ENCODE data around the gene WDR90.

- TF ChIP-seq, protein P1, sequence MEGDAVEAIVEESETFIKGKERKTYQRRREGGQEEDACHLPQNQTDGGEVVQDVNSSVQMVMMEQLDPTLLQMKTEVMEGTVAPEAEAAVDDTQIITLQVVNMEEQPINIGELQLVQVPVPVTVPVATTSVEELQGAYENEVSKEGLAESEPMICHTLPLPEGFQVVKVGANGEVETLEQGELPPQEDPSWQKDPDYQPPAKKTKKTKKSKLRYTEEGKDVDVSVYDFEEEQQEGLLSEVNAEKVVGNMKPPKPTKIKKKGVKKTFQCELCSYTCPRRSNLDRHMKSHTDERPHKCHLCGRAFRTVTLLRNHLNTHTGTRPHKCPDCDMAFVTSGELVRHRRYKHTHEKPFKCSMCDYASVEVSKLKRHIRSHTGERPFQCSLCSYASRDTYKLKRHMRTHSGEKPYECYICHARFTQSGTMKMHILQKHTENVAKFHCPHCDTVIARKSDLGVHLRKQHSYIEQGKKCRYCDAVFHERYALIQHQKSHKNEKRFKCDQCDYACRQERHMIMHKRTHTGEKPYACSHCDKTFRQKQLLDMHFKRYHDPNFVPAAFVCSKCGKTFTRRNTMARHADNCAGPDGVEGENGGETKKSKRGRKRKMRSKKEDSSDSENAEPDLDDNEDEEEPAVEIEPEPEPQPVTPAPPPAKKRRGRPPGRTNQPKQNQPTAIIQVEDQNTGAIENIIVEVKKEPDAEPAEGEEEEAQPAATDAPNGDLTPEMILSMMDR (optimal IDR thresholded peaks at IDR 0.05 in 1 of 3, IDR thresholded peaks at IDR 0.05 in 1 of 3, conservative IDR thresholded peaks at IDR 0.05 in 1 of 3; ENCODE audit: extremely low read depth in 1 of 3, insufficient read depth in 2 of 3, low read length in 3 of 3): no peak
- TF ChIP-seq EZH2 (IDR thresholded peaks at IDR 0.05; ENCODE audit: low read length): no peak
Measured at GRCh38 chr16:637081-638018, 11.8 kb upstream of the WDR90 start.

All from keratinocyte (primary cell).